Stimulated activated CD4-positive, alpha-beta T cell treated with anti-CD3 and anti-CD28 coated beads, Interleukin-12 subunit alpha, Interleukin-12 subunit beta, amount 100 ng/mL, for 48 hours (primary cell): ENCODE data around the gene ARFGEF2.
"Not testable (repeated sequence)": the region's sequence is repeated elsewhere in the genome, so short reads cannot be mapped to it uniquely, and the experiment has no call there.

Experiments
- DNase-seq, 3 donors: peaks; one replicate each; pipeline ENCODE4 v3.0.0-alpha.2; 2020; ENCODE audit warnings: low read depth in 2 of 3, low spot score in 1 of 3

ARFGEF2 gene

DNA sequence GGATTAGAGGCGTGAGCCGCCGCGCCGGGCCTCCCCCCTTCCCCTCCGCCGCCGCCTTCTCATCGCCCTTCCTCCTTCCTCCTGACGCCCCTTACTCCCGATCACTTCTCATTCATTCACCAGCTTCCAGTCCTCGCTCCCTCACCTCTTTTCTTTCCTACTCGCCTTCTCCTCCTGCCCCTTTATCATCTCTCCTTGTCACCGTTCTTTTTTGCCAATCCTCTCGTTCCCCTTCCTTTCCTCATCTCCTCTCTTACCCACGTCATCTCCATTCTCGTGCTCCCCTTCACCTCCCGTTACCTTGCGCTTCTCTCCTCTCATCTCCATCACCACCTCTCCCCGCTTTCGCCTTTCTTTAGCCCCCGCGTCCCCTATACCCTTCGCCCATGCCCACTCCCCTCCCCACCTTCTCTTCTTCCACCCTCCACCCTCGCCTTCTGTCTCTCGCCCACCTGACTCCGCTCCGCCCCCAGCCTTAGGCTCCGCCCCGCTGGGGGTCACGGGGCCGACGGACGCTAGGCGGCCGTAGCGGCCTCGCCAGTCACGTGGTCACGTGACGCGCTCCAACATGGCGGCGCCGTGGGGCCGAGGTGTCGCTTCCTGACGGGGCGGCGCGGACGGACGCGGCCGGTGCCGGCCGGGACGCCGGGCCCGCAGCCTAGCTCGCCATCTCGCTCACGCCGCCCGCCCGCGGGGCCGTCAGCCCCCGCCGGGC lies at the start of gene ARFGEF2:
ARFGEF2 (plus strand) TSS at position 544 of the 715 bp plus-strand sequence. CDS start 179 bp downstream, outside the sequence.
- peak; percentile 83 to 90 (median 86) for DNase-seq

GRCh38 chr20:48875233-48875913 lies 46.1 kb upstream of the ARFGEF2 start:
- DNase-seq = no peak

- DNase-seq = no peak
Measured at GRCh38 chr20:48875914-48876240, 45.6 kb upstream of the ARFGEF2 start.

DNA sequence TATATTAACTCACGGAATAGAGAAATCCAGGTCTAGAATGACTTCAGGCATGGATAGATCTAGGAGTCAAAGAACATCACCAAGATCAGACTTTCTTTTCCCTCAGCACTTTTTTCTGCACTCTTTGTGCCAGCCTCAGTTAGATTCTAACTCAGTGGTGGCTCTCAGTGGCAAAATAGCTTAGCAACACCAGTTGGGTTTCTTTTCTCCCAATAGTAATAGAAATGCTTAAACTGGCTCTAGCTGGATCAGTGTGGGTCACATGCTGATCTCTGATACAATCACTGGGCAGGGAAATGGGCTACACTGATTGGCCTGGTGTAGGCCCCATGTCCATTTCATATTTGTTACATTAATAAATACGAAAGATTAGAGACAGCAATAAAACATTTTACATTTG lies 44.2 kb upstream of the ARFGEF2 start:
- DNase-seq = no peak

DNA sequence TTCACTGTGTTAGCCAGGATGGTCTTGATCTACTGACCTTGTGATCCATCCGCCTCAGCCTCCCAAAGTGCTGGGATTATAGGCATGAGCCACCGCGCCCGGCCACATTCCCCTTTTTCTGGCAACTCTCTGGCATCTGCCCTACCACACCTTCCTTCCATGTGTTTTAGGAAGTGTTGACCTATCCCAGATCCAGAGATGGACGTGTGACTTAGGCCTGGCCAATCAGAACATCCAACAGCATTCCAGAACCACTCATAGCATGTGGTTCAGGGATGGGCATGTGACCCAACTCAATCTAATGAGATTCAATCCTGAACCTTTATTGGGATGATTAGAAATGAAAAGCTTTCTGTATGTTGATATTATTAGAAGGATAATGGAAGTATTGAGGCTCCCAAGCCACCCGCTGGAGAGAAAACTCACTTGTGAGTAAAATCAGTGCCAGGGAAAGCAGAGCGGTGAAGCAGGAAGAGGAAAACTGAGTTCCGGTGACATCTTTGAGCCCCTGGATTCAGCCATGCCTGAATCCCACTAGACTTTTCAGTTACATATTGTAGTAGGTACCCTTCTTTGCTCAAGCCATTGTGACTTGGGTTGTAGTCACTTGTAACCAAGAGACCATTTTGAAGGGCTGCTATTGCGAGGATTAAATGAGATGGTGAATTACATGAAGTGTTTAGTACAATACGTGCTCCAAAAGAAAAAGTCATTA lies 42.8 kb upstream of the ARFGEF2 start:
- DNase-seq = no peak

DNA sequence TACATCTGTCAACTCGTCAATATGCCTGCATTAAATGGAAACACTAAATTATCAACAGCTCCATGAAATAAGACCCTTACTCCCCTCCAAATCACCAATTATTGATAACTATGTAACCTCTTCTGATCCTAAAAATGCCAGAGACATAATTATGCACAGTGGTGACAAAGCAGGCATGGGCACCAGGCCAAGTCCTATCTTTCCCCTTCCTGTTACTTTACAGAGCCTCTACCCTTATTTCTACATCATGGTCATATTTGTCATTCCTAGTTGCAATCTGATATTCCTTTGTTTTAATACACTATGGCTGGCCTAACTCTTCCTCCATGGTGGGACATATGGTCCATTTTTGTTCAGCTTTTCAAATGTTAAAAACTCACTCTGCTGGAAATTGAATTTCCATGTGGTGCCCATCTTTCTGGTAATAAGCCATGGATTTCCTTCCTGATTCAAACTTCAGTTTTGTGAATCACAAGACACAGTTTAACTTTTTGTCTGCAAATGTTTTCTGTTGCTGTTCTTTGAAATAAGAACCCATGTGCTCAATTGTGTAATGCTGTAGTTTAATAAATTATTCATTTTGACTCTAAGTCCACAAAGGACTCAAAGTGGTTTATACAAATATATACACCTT lies 41.8 kb upstream of the ARFGEF2 start:
- no peak for DNase-seq

DNA sequence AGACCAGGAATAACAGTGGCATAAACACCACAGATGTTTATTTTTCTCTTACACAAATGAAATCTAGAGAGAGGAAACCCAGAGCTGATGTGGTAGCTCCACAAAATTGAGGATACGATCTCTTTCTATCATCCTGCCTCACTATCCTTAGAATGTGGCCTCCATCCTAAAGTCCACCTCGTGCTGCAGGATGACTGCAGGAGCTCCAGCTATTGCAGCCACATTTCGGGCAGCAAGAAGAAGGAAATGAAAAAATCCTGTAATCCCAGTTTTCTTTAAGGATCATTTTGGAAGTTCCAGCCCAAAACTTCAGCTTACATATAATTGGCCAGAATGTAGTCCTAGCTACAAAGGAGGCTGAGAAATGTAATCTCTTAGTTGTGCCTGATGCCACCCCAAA lies 41.2 kb upstream of the ARFGEF2 start:
- DNase-seq = no peak

- DNase-seq = no peak
Measured at GRCh38 chr20:48880981-48881657, 40.4 kb upstream of the ARFGEF2 start.

DNA sequence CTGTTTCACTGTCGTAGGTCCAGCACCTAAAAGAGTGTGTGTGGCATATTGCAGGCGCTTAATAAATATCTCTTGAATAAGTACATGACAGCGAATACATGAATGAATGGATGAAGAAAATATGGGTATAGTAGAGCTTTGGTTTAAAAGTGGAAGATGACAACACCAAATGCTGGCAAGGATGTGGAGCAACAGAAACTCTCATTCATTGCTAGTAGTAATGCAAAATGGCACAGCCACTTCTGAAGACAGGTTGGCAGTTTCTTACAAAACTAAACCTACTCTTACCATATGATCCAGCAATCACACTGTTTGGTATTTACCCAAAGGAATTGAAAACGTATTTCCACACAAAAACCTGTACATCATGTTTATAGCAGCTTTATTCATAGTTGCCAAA lies 36.3 kb upstream of the ARFGEF2 start:
- DNase-seq = no peak

DNA sequence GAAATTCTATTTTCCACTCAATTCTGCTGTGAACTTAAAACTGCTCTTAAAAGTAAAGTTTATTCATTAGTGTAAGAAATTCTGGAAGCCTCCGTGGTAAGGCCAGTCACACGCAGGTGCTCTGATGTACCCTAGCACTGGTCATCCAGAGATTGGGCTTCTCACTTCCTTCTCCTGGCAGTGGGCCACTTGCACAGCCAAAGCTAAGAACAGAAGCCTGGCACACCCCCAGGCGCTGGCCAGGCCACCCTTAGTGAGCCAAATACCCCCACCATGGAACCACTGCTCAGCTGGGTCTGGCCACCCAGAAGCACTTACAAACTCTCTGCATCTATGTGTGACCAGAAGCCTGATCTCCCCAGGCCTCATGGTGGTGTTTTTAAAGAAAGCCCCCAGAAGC lies 35.3 kb upstream of the ARFGEF2 start:
- DNase-seq = no peak

GRCh38 chr20:48886811-48887210 lies 34.7 kb upstream of the ARFGEF2 start:
- DNase-seq = no peak

DNA sequence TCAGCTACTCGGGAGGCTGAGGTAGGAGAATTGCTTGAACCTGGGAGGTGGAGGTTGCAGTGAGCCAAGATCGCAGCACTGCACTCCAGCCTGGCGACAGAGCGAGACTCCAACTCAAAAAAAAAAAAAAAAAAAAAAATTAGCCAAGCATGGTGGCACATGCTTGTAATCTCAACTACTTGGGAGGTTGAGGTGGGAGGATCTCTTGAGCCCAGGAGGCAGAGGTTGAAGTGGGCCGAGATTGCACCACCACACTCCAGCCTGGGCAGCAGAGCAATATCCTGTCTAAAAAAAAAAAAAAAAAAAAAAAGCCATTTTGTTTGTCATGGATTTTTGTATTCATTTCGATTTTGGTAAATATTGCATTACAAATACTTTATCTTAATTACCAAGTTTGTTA lies 33.0 kb upstream of the ARFGEF2 start:
- not testable (repeated sequence) for DNase-seq

- no peak for DNase-seq
Measured at GRCh38 chr20:48889140-48889790, 32.2 kb upstream of the ARFGEF2 start.

GRCh38 chr20:48891235-48892048 lies 30.1 kb upstream of the ARFGEF2 start:
- DNase-seq = no peak

- DNase-seq = no peak
Measured at GRCh38 chr20:48892049-48892470, 29.5 kb upstream of the ARFGEF2 start.

DNA sequence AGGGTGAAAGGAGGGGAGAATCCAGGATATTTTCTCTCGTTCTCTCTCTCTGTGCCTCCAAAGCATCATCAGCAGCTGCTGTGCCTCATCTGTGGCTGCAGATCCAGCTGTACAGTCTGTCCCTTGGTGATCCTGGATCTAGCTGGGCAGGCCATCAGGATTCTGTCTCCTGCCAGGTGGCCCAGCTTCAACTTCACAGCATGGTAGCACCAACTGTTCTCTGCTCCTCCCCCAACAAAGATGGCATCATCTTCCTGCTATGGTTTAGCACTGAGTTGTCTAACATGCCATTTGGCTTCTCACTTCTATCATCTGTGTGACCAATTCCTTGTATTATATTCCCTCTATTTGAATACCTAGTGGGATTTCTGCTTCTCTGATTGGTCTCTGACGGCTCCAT lies 28.6 kb upstream of the ARFGEF2 start:
- no peak for DNase-seq

DNA sequence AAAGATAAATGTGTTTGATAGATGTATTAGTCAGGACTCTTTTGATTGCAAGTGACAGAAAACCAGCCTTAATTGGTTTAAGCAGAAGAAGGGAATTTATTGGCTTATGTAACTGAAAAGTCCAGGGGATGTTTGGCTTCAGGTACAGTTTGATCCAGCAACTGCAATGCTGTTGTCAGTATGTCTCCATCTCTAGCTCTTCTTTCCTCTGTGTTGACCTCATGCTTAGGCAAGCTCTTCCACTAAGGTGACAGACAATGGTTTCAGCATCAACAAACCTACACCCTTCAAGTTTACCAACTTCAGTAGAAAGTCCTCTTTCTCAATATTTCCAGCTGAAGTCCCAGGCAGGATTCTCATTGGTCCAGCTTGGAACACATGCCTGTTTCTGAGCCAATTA lies 28.1 kb upstream of the ARFGEF2 start:
- DNase-seq = no peak

DNA sequence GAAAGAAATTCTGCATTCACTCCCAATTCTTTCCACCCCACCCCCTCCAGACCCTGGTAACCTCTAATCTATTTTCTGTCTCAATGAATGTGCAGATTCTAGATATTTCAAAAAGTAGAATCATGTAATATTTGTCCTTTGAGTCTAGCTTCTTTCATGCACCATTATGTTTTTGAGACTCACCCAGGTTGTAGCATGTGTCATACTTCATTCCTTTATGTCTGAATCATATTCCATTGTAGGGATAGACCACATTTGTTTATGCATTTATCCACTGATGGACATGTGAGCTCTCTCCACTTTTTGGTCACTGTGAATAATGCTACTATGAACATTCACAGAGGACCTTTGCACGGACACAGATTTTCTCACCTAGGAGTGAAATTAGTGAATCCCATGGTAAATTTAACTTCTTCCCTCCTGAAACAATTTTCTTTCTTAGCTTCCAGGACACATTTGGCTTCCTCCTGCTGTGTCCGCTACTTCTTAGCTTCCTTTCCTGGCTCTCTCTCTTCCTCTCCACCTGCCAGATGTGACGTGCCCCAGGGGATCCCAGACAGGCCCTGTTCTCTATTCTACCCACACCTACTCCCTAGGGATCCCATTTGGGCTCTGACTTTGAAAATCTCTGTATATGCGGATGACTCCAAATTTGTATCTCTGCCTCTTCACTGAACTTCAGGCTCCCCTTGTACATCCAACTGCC lies 24.1 kb upstream of the ARFGEF2 start:
- no peak for DNase-seq

GRCh38 chr20:48898210-48898609 lies 23.3 kb upstream of the ARFGEF2 start:
- no peak for DNase-seq
